ENCODE measurements around the gene TRIM41.

The TRIM41 gene

DNA sequence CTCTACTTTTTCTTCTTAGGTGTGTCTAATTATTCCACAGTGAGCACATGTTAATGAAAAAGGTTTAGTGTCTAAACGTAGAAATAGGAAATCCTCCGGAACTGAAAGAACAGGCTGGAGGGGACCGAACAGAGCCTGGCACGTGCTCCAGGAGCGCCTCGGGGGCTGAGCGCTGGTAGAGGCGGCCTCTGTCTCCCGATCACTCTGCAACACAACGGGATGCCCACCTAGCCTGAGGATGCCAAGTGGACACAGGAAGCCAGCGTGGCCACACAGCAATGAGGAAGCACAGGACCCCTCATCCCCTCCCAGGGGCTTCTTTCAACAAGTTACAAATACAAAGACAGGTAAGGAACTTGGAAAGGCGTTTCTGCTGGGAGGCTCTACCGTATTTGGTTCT lies 37.5 kb upstream of the TRIM41 start:
- TF ChIP-seq, protein P1, sequence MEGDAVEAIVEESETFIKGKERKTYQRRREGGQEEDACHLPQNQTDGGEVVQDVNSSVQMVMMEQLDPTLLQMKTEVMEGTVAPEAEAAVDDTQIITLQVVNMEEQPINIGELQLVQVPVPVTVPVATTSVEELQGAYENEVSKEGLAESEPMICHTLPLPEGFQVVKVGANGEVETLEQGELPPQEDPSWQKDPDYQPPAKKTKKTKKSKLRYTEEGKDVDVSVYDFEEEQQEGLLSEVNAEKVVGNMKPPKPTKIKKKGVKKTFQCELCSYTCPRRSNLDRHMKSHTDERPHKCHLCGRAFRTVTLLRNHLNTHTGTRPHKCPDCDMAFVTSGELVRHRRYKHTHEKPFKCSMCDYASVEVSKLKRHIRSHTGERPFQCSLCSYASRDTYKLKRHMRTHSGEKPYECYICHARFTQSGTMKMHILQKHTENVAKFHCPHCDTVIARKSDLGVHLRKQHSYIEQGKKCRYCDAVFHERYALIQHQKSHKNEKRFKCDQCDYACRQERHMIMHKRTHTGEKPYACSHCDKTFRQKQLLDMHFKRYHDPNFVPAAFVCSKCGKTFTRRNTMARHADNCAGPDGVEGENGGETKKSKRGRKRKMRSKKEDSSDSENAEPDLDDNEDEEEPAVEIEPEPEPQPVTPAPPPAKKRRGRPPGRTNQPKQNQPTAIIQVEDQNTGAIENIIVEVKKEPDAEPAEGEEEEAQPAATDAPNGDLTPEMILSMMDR (IDR thresholded peaks at IDR 0.05; ENCODE audit: low read depth, low read length) = no peak

DNA sequence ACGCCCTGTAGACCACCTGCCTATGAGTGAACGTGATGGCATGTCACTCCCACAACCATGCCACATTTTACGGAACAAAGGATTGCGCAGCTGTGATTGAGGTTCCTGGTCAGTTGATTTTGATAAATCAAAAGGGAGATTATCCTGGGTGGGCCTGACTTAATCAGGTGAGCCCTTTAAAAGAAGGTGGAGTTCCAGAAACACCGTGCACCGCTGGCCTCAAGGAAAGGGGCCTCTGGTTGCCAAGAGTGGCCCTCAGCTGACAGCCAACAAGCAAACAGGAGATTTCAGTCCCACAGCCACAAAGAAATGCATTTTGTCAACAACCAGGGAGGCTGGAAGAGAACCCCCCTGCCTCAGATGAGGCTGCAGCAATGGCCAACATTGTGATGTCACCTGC lies 37.1 kb upstream of the TRIM41 start:
- TF ChIP-seq, protein P1 (IDR thresholded peaks at IDR 0.05; ENCODE audit: low read depth, low read length) = no peak
- H3K4me3 ChIP-seq (ENCODE audit: low read depth, low read length) = no peak overlapping the region

More for the DNA sequence above, 37.5 kb upstream of the TRIM41 start:
- H3K4me3 ChIP-seq (ENCODE audit: low read depth, low read length) = no peak overlapping the region

DNA sequence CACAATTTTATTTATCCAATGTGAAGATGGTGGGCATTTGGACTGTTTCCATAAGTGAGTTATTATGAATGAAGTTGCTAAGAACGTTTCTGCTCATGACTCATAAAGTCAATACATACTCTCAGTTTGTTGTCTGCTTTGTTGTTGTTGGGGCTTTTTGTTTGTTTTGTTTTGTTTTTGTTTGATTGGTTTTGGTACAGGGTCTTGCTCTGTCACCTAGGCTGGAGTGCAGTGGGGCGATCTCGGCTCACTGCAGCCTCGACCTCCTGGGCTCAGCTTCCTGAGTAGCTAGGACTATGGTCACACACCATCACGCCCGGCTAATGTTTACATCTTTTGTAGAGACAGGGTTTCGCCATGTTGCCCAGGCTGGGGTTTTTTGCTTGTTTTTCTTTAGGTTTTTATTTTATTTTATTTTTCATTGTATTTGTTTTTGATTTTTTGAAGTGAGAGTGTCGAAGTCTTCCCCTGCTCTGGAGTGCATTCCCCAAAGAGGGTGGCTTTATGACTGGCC lies 36.0 kb upstream of the TRIM41 start:
- TF ChIP-seq, protein P1 (IDR thresholded peaks at IDR 0.05; ENCODE audit: low read depth, low read length) = no peak
- peak overlapping the region; percentile 82 for H3K4me3 ChIP-seq (ENCODE audit: low read depth, low read length)

DNA sequence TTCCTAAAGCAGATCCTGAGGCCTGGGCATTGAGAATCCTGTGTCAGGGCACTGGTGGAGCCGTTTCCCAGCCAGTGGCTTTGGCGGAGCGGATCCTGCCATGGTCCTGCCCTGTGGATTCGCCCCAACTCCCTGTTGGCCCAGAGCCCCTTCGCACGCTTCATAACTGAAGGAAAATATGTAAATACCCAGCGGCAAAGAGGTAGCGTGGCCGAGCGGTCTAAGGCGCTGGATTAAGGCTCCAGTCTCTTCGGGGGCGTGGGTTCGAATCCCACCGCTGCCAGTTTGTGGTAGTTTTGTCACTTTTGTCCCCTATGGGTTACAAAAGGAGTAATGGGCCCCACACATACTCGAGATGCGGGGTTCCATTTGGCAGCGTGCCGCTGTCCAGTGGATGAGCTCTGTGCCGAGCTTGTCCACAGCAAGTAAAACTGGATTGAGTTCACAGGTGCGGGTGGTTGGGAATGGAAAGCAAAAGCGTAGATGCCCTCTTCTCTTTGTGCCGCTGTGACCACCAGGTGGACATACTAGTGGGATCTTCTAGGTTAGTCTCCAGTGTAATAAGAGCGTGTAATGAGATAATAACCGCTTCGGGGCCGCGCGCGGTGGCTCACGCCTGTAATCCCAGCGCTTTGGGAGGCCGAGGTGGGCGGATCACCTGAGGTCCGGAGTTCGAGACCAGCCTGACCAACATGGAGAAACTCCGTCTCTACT lies 35.4 kb upstream of the TRIM41 start:
- peak overlapping the region; percentile 82 for H3K4me3 ChIP-seq (ENCODE audit: low read depth, low read length)
- TF ChIP-seq, protein P1 (IDR thresholded peaks at IDR 0.05; ENCODE audit: low read depth, low read length) = no peak

DNA sequence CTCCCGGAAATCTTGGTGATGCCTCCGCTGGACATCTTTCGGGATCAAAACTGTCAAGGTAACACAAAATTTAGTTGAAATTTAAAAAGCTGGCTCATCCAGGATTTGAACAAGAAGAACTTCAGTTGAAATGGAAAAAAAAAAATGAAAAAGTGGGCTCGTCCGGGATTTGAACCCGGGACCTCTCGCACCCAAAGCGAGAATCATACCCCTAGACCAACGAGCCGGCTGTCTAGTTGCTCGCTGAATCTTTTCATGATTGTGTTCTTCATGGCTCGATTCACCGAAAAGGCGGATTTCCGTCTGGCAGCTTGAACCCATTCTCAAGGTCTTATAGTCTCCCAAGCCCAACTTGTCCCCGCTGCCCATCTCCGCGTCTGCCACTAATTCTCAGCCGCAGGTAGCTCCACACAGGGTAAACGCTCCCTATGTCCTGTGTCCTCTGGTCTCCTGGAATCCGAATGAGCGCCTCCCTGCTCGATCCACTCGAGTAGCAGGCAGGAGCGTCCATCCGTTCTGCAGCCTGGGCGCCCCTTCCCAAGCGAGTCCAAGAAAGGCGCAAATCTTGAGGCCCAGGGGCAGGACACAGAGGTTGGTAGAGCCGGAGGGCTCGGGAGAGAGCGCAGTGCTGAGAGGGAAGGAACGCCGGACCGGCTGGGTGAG lies 34.2 kb upstream of the TRIM41 start:
- TF ChIP-seq, protein P1 (IDR thresholded peaks at IDR 0.05; ENCODE audit: low read depth, low read length) = no peak

DNA sequence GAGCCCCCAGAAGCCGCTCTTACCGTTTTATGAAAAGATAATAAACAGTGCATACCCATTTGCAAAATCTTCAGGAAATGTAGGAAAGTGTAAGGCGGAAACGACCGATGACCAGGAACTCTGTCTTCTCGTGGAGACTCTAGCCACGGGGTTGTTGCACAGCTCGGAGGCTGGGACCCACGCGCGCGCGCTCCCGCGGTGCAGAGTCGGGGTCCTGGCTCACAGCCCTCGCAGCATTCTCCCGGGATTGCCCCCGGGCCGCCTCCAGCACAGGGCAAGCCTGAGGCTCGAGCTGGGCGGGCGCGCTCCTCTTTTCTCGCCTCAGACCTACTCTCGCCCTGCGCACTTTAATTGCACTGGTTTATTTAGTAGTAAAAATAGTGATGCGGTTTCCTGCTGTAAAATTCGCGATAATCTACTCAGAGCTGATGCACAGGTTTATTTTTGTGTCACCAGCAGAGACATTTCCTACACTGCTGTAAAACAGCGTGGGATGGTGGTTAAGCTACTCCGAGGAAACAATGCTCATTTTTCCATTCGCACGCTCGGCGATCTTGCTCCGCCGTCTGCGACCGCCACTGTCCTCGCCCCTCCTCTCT lies 33.6 kb upstream of the TRIM41 start:
- TF ChIP-seq, protein P1 (IDR thresholded peaks at IDR 0.05; ENCODE audit: low read depth, low read length) = no peak
- H3K4me3 ChIP-seq (ENCODE audit: low read depth, low read length) = peak overlapping the region; percentile 82

More for the DNA sequence above, 34.2 kb upstream of the TRIM41 start:
- peak overlapping the region; percentile 82 for H3K4me3 ChIP-seq (ENCODE audit: low read depth, low read length)
